IMR-90 (cell line): ENCODE results near the gene DOK4. TPM values are rescaled to one million over a fixed set of nuclear protein-coding genes. Genes with fewer than 3 reads are reported as not detected.
A peak's percentile ranks its signal among the peaks of the same experiment; 100 is the strongest.

Experiments
- ATAC-seq: fragments of 200-7000 bp; cut with Tn5 transposase; 2 replicates; pipeline ENCODE4 v1.9.1; 2020; ENCODE audit warnings: low read depth, mild to moderate bottlenecking, moderate library complexity
- BruUV-seq: library from RNA; stranded (reverse); fragments of 400-500 nt; replicated peaks from 2 replicates; lab custom pipeline; 2021; lab: Mats Ljungman, UMichigan
- CTCF ChIA-PET: fragments of 300-600 bp; formaldehyde crosslinking; extraction: SDS; loops from one replicate; lab custom pipeline; 2021; ENCODE audit warnings: antibody characterized with exemption; lab: Yijun Ruan, JAX
- POLR2A ChIA-PET: fragments of 300-600 bp; sonication (Branson Sonifier 250); formaldehyde crosslinking; loops from one replicate; lab custom pipeline; 2022; ENCODE audit warnings: antibody characterized with exemption; ENCODE audit not compliant: unreplicated experiment; lab: Charles Lee
- DNase-seq: peaks from one replicate; pipeline ENCODE4 v3.0.0; 2013
- H2AFZ ChIP-seq: replicated peaks from 2 replicates; pipeline ENCODE3; 2013; ENCODE audit warnings: low read length, mild to moderate bottlenecking; ENCODE audit not compliant: poor library complexity
- H2AK5ac ChIP-seq: 2 replicates; pipeline ENCODE4 v1.6.1; 2013; ENCODE audit warnings: low read depth, low read length, inconsistent platforms
- H2AK9ac ChIP-seq: replicated peaks from 2 replicates; pipeline ENCODE3; 2013; ENCODE audit warnings: mild to moderate bottlenecking, low read depth, low read length, moderate library complexity; ENCODE audit not compliant: poor library complexity
- H2BK120ac ChIP-seq: 2 replicates; pipeline ENCODE4 v1.6.1; 2013; ENCODE audit warnings: low read depth, low read length, inconsistent platforms
- H2BK15ac ChIP-seq: 3 replicates; pipeline ENCODE4 v1.6.1; 2013; ENCODE audit warnings: low read depth, low read length, inconsistent platforms
- H2BK20ac ChIP-seq: 2 replicates; pipeline ENCODE4 v1.6.1; 2013; ENCODE audit warnings: low read depth, mild to moderate bottlenecking, inconsistent platforms, low read length, moderate library complexity
- H2BK5ac ChIP-seq: 2 replicates; pipeline ENCODE4 v1.6.1; 2013; ENCODE audit warnings: mild to moderate bottlenecking, low read depth, low read length, inconsistent platforms; ENCODE audit not compliant: poor library complexity, severe bottlenecking
- H3K14ac ChIP-seq: replicated peaks from 2 replicates; pipeline ENCODE4 v1.6.1; 2013; ENCODE audit warnings: low read depth, low read length, inconsistent platforms
- H3K18ac ChIP-seq: 2 replicates; pipeline ENCODE4 v1.6.1; 2013; ENCODE audit warnings: low read depth, low read length, control low read depth
- H3K23ac ChIP-seq: 2 replicates; pipeline ENCODE4 v1.6.1; 2013; ENCODE audit warnings: low read depth, low read length, inconsistent platforms
- H3K27ac ChIP-seq: 2 replicates; pipeline ENCODE4 v1.5.1; 2013; ENCODE audit warnings: mild to moderate bottlenecking, control low read depth, low read length; ENCODE audit not compliant: insufficient read depth
- H3K27me3 ChIP-seq: 2 replicates; pipeline ENCODE4 v1.6.1; 2013; ENCODE audit warnings: low read length; ENCODE audit not compliant: control insufficient read depth, insufficient read depth
- H3K36me3 ChIP-seq: 2 replicates; pipeline ENCODE4 v1.6.1; 2013; ENCODE audit warnings: low read length, mixed read lengths; ENCODE audit not compliant: control insufficient read depth, insufficient read depth
- H3K4ac ChIP-seq: 2 replicates; pipeline ENCODE4 v1.6.1; 2013; ENCODE audit warnings: low read depth, low read length, inconsistent platforms
- H3K4me1 ChIP-seq: 2 replicates; pipeline ENCODE4 v1.6.1; 2013; ENCODE audit warnings: low read length, mixed read lengths; ENCODE audit not compliant: control insufficient read depth, insufficient read depth
- H3K4me2 ChIP-seq: 2 replicates; pipeline ENCODE4 v1.6.1; 2013; ENCODE audit warnings: low read depth, mild to moderate bottlenecking, control low read depth, low read length, moderate library complexity
- H3K4me3 ChIP-seq: 2 replicates; pipeline ENCODE4 v1.5.1; 2013; ENCODE audit warnings: low read depth, mild to moderate bottlenecking, control low read depth, low read length, moderate library complexity; ENCODE audit not compliant: insufficient read depth
- H3K56ac ChIP-seq: 2 replicates; pipeline ENCODE4 v1.6.1; 2013; ENCODE audit warnings: low read length, inconsistent platforms; ENCODE audit not compliant: insufficient read depth; ENCODE audit errors: extremely low read depth
- H3K79me1 ChIP-seq, 2 experiments: 2 replicates each; pipeline ENCODE4 v1.6.1; 2013; ENCODE audit warnings: low read length in 2 of 2, inconsistent platforms in 1 of 2, low read depth in 1 of 2
- H3K9ac ChIP-seq: 2 replicates; pipeline ENCODE4 v1.6.1; 2013; ENCODE audit warnings: low read depth, low read length, control low read depth
- H3K9me1 ChIP-seq: 2 replicates; pipeline ENCODE4 v1.6.1; 2013; ENCODE audit warnings: low read length, inconsistent platforms; ENCODE audit not compliant: insufficient read depth
- H3K9me3 ChIP-seq: 2 replicates; pipeline ENCODE4 v1.6.1; 2013; ENCODE audit warnings: low read length; ENCODE audit not compliant: control insufficient read depth, insufficient read depth
- H4K20me1 ChIP-seq: 2 replicates; pipeline ENCODE4 v1.6.1; 2013; ENCODE audit warnings: low read length, inconsistent platforms; ENCODE audit not compliant: insufficient read depth
- H4K5ac ChIP-seq: 2 replicates; pipeline ENCODE4 v1.6.1; 2013; ENCODE audit warnings: mild to moderate bottlenecking, low read depth, low read length, control low read depth
- H4K8ac ChIP-seq, 2 experiments: 2 replicates each; pipeline ENCODE4 v1.6.1; 2013; ENCODE audit warnings: low read depth in 2 of 2, low read length in 2 of 2, control low read depth in 1 of 2, inconsistent platforms in 1 of 2
- H4K91ac ChIP-seq: 2 replicates; pipeline ENCODE4 v1.6.1; 2013; ENCODE audit warnings: low read depth, low read length, inconsistent platforms; ENCODE audit not compliant: insufficient read depth
- FOS ChIP-seq: fragments of 150-350 bp; IDR thresholded peaks from 2 replicates; pipeline ENCODE4 v1.6.1; 2016; ENCODE audit warnings: low read depth, low read length
- MAZ ChIP-seq: IDR thresholded peaks from 2 replicates; pipeline ENCODE4 v1.6.1; 2012; ENCODE audit warnings: low read depth, mild to moderate bottlenecking, low read length, improper control_type of control experiment, moderate library complexity, borderline replicate concordance
- MXI1 ChIP-seq: IDR thresholded peaks from 2 replicates; pipeline ENCODE4 v1.6.1; 2012; ENCODE audit warnings: low read depth, mild to moderate bottlenecking, low read length, moderate library complexity, borderline replicate concordance
- POLR2A ChIP-seq: IDR thresholded peaks from 2 replicates; pipeline ENCODE4 v1.6.1; 2012; ENCODE audit warnings: mild to moderate bottlenecking, low read depth, low read length
- RAD21 ChIP-seq: IDR thresholded peaks from 2 replicates; pipeline ENCODE4 v1.6.1; 2012; ENCODE audit warnings: low read length, improper control_type of control experiment
- WGBS, 2 experiments: methylation state at CpG; one replicate each; pipeline versions ENCODE4 v1.1.5 to v1.1.7; 2013; ENCODE audit warnings: missing lambda C conversion rate in 2 of 2; ENCODE audit not compliant: insufficient read length in 1 of 2; ENCODE audit errors: extremely low coverage in 2 of 2; 5-methylcytosine and 5-hydroxymethylcytosine counted together
- dilution Hi-C: fragments of 300-500 bp; cut with HindIII; formaldehyde crosslinking; loops from one replicate; pipeline ENCODE4 v1.14.3; 2018; ENCODE audit warnings: low sequenced_read_pairs; ENCODE audit not compliant: unreplicated experiment
- in situ Hi-C: fragments of 300-500 bp; cut with MboI; formaldehyde crosslinking; loops from 3 replicates; pipeline ENCODE4 v1.14.3; 2019; ENCODE audit warnings: low sequenced_read_pairs, inconsistent platforms, mixed read lengths
- intact Hi-C: fragments of 100-400 bp; cut with micrococcal nuclease; formaldehyde crosslinking; loops from 2 replicates; pipeline ENCODE4 v1.10.0; 2022
- polyA plus RNA-seq, 3 experiments: library from polyadenylated mRNA; depleted of rRNA; stranded (reverse); fragments of >200 nt; gene quantifications; 2 replicates each; pipeline ENCODE4 v1.2.3, GENCODE V29; 2012; ENCODE audit warnings: low replicate concordance in 1 of 3
- total RNA-seq: library from RNA; depleted of rRNA; stranded (reverse); fragments of >200 nt; gene quantifications from 2 replicates; pipeline ENCODE4 v1.2.3, GENCODE V29; 2012

DOK4 gene
- total and polyA plus RNA-seq, 2 of the 4 experiments (the other 2 are of a cell fraction), result 22.0 to 25.9 TPM

- TF ChIP-seq POLR2A (no peak), RAD21 (no peak)
Measured at GRCh38 chr16:57530522-57531252, 44.4 kb upstream of the DOK4 start (continued).

GRCh38 chr16:57530104-57530521 lies 43.8 kb upstream of the DOK4 start:
- H2BK5ac ChIP-seq, result peak overlapping the region; percentile 15
- H4K20me1 ChIP-seq, result peaks cover 5% of the 10 kb centered on the region; the same call in 1 of the 2 replicates
- H2AFZ ChIP-seq, result peak overlapping the region; percentile 81
- H4K8ac ChIP-seq, result peak overlapping the region in 1 of 2 experiments; percentile 49; a peak in 1 of 4 replicates
- BruUV-seq, result no TSS peak
- peaks cover 5% of the 10 kb centered on the region; the same call in 1 of the 2 replicates for H3K9me1 ChIP-seq
- dilution Hi-C loops, result no loop called here
- H3K27ac ChIP-seq, result no peak overlapping the region
- 0 out of 2 replicates have a peak overlapping the region, but pooled peaks have one; percentile 32 for H2BK120ac ChIP-seq
- peaks cover 0 to 20% of the 10 kb centered on the region in 2 experiments; a peak in 3 of 4 replicates for H3K79me1 ChIP-seq
- H3K36me3 ChIP-seq, result peaks cover 8% of the 10 kb centered on the region
- no peak overlapping the region for H2BK20ac ChIP-seq
- no peak overlapping the region for H4K91ac ChIP-seq
- peak overlapping the region; percentile 31; the same call in 1 of the 2 replicates for H2AK5ac ChIP-seq
- ATAC-seq (peak; percentile 85), DNase-seq (peak; percentile 76)
- H3K9ac ChIP-seq, result no peak overlapping the region
- POLR2A ChIA-PET, result no interaction called here
- H3K9me3 ChIP-seq, result no peaks in the 10 kb centered on the region
- CTCF ChIA-PET, result no interaction called here
- TF ChIP-seq MXI1, result no peak
- peak; percentile 29; the same call in 1 of the 2 replicates for TF ChIP-seq FOS
- TF ChIP-seq MAZ, result peak; percentile 78; the same call in 1 of the 2 replicates
- H3K14ac ChIP-seq, result no peak overlapping the region
- no peak overlapping the region for H2BK15ac ChIP-seq
- H3K56ac ChIP-seq, result no peak overlapping the region
- H3K4me1 ChIP-seq, result peaks cover 21% of the 10 kb centered on the region
- no peak overlapping the region for H4K5ac ChIP-seq
- no peak overlapping the region for H3K18ac ChIP-seq
- intact Hi-C loops, result no loop called here
- H2AK9ac ChIP-seq, result peak overlapping the region; percentile 47
- in situ Hi-C loops, result no loop called here
- H3K23ac ChIP-seq, result no peak overlapping the region
- H3K4ac ChIP-seq, result peak overlapping the region; percentile 59; the same call in 1 of the 2 replicates
- WGBS, 2 experiments, result no CpG with 5 or more reads among the region's 7 CpGs
- no peaks in the 10 kb centered on the region for H3K27me3 ChIP-seq
- H3K4me3 ChIP-seq, result no peak overlapping the region
- H3K4me2 ChIP-seq, result no peak overlapping the region
